Psoas muscle (tissue), 8 donors: Measurements from ENCODE around the gene TMEM74B. TPM values are rescaled to one million over a fixed set of nuclear protein-coding genes. Genes with fewer than 3 reads are reported as not detected.

ENCODE experiments used
- ATAC-seq, 4 donors: fragments of 200-7000 bp; cut with Tn5 transposase; one replicate each; pipeline ENCODE4 v1.9.1; 2020; ENCODE audit warnings: moderate library complexity in 3 of 4, mild to moderate bottlenecking in 2 of 4
- DNase-seq, 2 donors: peaks; one replicate each; pipeline ENCODE4 v3.0.0-alpha.2; 2020
- H3K27ac ChIP-seq: fragments of 200-600 bp; one replicate; pipeline ENCODE4 v1.8.0; 2022
- H3K27me3 ChIP-seq, 3 donors: fragments of 200-600 bp in 1 of 3; one replicate each; pipeline versions ENCODE4 v1.6.1 to v1.8.0; 2013 to 2022; ENCODE audit warnings: low read length in 2 of 3, mild to moderate bottlenecking in 2 of 3, moderate library complexity in 1 of 3; ENCODE audit not compliant: insufficient read depth in 3 of 3
- H3K36me3 ChIP-seq, 2 donors: fragments of 200-600 bp in 1 of 2; one replicate each; pipeline versions ENCODE4 v1.6.1 to v1.8.0; 2013 to 2022; ENCODE audit warnings: low read depth in 1 of 2, mild to moderate bottlenecking in 1 of 2, moderate library complexity in 1 of 2; ENCODE audit not compliant: insufficient read depth in 1 of 2
- H3K4me1 ChIP-seq: fragments of 200-600 bp; one replicate; pipeline ENCODE4 v1.8.0; 2022
- H3K4me3 ChIP-seq: fragments of 200-600 bp; one replicate; pipeline ENCODE4 v1.8.0; 2022; ENCODE audit warnings: mild to moderate bottlenecking
- H3K9me3 ChIP-seq: fragments of 200-600 bp; one replicate; pipeline ENCODE4 v1.8.0; 2022
- WGBS, 3 donors: extraction: QIAGEN DNeasy Blood & Tissue Kit; methylation state at CpG; one replicate each; pipeline versions ENCODE4 v1.1.6 to v1.1.7; 2013; 5-methylcytosine and 5-hydroxymethylcytosine counted together
- intact Hi-C, 2 donors: fragments of 100-400 bp; cut with DNase I; formaldehyde crosslinking; loops; one replicate each; pipeline versions ENCODE4 v1.11.0 to v1.14.2; 2022
- polyA plus RNA-seq, 3 donors: library from polyadenylated mRNA; stranded (reverse); fragments of 200-250 nt; gene quantifications; one replicate each; pipeline ENCODE4 v1.2.3, GENCODE V29; 2013
- total RNA-seq, 4 donors: library from RNA; stranded (reverse); fragmentation: NEBNext Ultra II Directional in 2 of 4; extraction: Animal tissue kit (Norgen Biotek cat#: 25700) in 2 of 4; gene quantifications; one replicate each; pipeline versions ENCODE4 v1.2.1 to v1.2.4, GENCODE V29; 2021 to 2023
- TF ChIP-seq, protein P1 (sequence below): fragments of 200-600 bp; IDR thresholded peaks from one replicate; pipeline ENCODE4 v1.8.0; 2022; ENCODE audit warnings: antibody characterized with exemption
- donor health status: healthy with polysubstance abuse.
- donor health status: DM: no; HTN: no; CAD: no; lungs with moderate emphysema.
- donor health status: Bipolar disorder and iron deficiency.
- donor health status: healthy.
- donor health status: DM: yes; HTN: yes; CAD: no.
- donor health status: DM: no; HTN: no; CAD: no.
- donor health status: DM: no; HTN: no; CAD: no.
- donor health status: DM: yes; HTN: yes; CAD: no.

Gene TMEM74B
- total and polyA plus RNA-seq, 7 donors = 0.22 to 2.1 (median 0.67) TPM

DNA sequence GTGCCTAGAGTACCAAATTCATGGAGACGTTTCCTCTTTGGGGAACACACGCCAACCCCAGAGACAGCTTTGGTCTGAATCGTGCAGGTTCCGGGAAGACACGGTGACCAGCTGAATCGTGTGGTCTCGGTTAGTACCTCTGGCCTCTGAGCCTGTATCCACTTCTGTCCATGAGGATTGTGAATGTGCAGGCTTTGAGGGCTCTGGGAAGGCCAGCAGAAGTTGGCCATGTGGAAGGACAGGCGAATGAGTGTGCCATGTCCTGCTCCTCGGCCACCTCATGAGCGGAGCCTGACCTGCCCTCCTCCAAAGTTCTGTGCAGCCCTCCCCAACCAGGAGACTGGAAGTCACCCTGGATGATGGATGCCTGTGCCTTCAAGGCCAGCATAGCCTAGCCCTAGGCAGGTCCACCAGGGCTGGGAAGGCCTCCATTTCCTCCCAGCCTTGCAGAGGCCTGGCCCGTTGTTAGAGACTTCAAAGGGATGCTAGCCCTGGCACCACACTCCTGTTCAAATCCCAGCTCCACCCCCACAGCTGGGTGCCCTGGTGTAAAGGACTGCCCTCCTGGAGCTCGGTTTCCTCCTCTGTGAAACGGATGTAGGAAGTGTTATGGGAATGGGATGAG, 1.7 kb upstream of the TMEM74B start:
- Histone ChIP-seq H3K27me3 (peaks cover 0 to 21% (median 4%) of the 10 kb centered on the region in 3 donors), H3K9me3 (no peaks in the 10 kb centered on the region), H3K4me3 (no peak overlapping the region), H3K36me3 (no peaks in the 10 kb centered on the region), H3K4me1 (no peaks in the 10 kb centered on the region), H3K27ac (no peak overlapping the region)
- TF ChIP-seq, protein P1, sequence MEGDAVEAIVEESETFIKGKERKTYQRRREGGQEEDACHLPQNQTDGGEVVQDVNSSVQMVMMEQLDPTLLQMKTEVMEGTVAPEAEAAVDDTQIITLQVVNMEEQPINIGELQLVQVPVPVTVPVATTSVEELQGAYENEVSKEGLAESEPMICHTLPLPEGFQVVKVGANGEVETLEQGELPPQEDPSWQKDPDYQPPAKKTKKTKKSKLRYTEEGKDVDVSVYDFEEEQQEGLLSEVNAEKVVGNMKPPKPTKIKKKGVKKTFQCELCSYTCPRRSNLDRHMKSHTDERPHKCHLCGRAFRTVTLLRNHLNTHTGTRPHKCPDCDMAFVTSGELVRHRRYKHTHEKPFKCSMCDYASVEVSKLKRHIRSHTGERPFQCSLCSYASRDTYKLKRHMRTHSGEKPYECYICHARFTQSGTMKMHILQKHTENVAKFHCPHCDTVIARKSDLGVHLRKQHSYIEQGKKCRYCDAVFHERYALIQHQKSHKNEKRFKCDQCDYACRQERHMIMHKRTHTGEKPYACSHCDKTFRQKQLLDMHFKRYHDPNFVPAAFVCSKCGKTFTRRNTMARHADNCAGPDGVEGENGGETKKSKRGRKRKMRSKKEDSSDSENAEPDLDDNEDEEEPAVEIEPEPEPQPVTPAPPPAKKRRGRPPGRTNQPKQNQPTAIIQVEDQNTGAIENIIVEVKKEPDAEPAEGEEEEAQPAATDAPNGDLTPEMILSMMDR = no peak
- ATAC-seq (no peak), DNase-seq (no peak)
- 75 to 76% (median 76%) methylated on average over 13 of the region's 13 CpGs for WGBS, 3 donors
- intact Hi-C loops = loop anchor here in 1 of 2 donors (10.0 kb wide), 1 partner anchor 232 kb away; no protein-coding TSS in a partner anchor

DNA sequence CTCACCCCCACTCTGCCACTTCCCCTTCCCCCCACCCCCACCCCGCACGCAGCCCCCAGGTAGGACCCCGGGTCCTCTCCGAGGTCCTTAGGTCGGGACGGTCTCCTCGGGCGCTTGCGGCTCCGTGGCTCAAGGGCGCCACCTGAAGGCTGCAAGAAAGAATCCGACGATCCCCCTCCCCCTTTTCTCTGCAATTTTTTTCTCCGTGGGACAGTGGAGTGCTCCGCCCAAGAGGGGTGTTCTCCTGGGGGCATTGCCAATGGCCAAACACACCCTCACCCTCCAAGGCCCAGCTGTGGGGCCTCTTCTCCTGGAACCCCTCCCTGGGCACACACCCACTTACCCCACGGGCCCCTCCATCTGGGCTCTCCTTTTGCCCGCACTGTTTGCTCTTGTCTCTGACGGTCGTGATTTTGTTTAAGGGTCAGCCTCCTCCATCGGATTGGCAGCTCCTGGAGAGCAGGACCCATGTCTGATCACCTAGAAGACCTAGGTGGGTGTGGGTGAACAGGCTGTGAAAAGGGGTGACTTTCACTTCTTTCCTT, 1.1 kb upstream of the TMEM74B start:
- Histone ChIP-seq H3K9me3 (no peaks in the 10 kb centered on the region), H3K27ac (no peak overlapping the region), H3K4me3 (peak overlapping the region; percentile 68), H3K4me1 (no peaks in the 10 kb centered on the region), H3K27me3 (peaks cover 0 to 21% (median 4%) of the 10 kb centered on the region in 3 donors), H3K36me3 (peaks cover 0 to 1% of the 10 kb centered on the region in 2 donors)
- DNase-seq (peak in 1 of 2 donors; percentile 50), ATAC-seq (peak; percentile 60 to 76 (median 66))
- TF ChIP-seq, protein P1 = peak; percentile 40
- intact Hi-C loops = loop anchor here in 1 of 2 donors (10.0 kb wide), 1 partner anchor 231 kb away; no protein-coding TSS in a partner anchor
- WGBS, 3 donors = 12 to 22% (median 12%) methylated on average over 13 to 20 of the region's 20 CpGs

DNA sequence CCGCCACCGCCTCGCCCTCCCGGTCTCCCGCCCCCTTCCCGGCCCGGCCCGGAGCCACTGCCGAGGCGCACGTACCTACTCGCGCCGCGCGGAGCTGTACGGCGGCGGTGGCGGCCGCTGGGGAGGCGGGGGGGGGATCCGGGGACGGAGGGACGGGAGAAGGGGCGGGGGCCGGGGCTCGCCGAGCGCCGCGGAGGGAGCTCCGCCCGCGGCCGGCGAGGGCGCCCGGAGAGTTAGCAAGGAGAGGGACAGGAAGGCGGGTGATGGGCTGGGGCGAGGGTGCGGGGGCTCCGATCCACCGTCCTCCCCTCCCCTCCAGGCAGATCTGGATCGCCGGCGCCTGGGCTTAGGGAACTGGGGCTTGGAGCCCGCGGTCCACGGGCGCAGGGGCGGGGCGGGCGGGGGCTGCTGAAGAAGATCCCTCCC, 548 bp upstream of the TMEM74B start:
- DNase-seq (no peak), ATAC-seq (peak; percentile 8 to 38 (median 20))
- H3K4me3 ChIP-seq = peak overlapping the region; percentile 68
- intact Hi-C loops = loop anchor here in 1 of 2 donors (10.0 kb wide), 1 partner anchor 231 kb away; no protein-coding TSS in a partner anchor
- WGBS, 3 donors = 0 to 2% (median 0%) methylated on average over 4 to 54 of the region's 54 CpGs
- H3K9me3 ChIP-seq = no peaks in the 10 kb centered on the region
- H3K4me1 ChIP-seq = no peaks in the 10 kb centered on the region
- no peak overlapping the region for H3K27ac ChIP-seq
- peaks cover 0 to 21% (median 4%) of the 10 kb centered on the region in 3 donors for H3K27me3 ChIP-seq
- TF ChIP-seq, protein P1 = no peak
- H3K36me3 ChIP-seq = peaks cover 0 to 5% of the 10 kb centered on the region in 2 donors

DNA sequence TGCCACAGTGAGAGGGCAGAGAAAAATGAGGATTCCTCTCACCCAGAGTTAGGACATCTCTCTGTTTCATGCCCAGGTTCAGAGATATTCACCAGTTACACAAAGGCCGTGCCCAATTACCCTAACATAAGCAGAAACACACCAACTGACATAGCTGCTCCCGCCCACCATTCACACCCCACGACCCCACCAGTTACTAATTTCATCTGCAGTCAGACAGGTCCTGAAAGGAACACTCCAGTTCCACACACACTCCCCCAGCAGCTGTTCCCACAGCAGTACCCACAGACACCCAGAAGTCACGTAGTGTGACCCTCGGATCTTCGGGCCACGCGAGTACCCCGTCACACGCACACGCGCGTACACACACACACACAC, 532 bp downstream of the TMEM74B start:
- DNase-seq (no peak), ATAC-seq (no peak)
- Histone ChIP-seq H3K4me3 (peak overlapping the region; percentile 68), H3K9me3 (no peaks in the 10 kb centered on the region), H3K4me1 (no peaks in the 10 kb centered on the region), H3K36me3 (peaks cover 0 to 5% of the 10 kb centered on the region in 2 donors), H3K27me3 (peaks cover 0 to 21% (median 4%) of the 10 kb centered on the region in 3 donors), H3K27ac (no peak overlapping the region)
- TF ChIP-seq, protein P1 = no peak
- intact Hi-C loops = loop anchor here in 1 of 2 donors (10.0 kb wide), 1 partner anchor 229 kb away; no protein-coding TSS in a partner anchor
- WGBS, 3 donors = 22 to 33% (median 23%) methylated on average over 12 to 13 of the region's 13 CpGs
